D721Med (cell line): ENCODE results near the gene PNPLA5.
A peak's percentile ranks its signal among the peaks of the same experiment; 100 is the strongest.
"Not testable (repeated sequence)": the region's sequence is repeated elsewhere in the genome, so short reads cannot be mapped to it uniquely, and the experiment has no call there.

Experiments
- DNase-seq: peaks from one replicate; pipeline ENCODE4 v3.0.0; 2011; ENCODE audit warnings: low spot score; ENCODE audit not compliant: insufficient read length
- FAIRE-seq: peaks from 2 replicates; lab custom pipeline; 2011; peaks lifted over from hg19 to GRCh38; lab: Jason Lieb, UNC
- TF ChIP-seq, protein P1 (sequence below): IDR thresholded peaks from 2 replicates; pipeline ENCODE4 v1.5.1; 2012; ENCODE audit warnings: mild to moderate bottlenecking, control low read depth; ENCODE audit not compliant: insufficient read depth; ENCODE audit errors: missing control alignments

The PNPLA5 gene

GRCh38 chr22:43919106-43919973 is 27.5 kb upstream of the PNPLA5 start:
- TF ChIP-seq, protein P1, sequence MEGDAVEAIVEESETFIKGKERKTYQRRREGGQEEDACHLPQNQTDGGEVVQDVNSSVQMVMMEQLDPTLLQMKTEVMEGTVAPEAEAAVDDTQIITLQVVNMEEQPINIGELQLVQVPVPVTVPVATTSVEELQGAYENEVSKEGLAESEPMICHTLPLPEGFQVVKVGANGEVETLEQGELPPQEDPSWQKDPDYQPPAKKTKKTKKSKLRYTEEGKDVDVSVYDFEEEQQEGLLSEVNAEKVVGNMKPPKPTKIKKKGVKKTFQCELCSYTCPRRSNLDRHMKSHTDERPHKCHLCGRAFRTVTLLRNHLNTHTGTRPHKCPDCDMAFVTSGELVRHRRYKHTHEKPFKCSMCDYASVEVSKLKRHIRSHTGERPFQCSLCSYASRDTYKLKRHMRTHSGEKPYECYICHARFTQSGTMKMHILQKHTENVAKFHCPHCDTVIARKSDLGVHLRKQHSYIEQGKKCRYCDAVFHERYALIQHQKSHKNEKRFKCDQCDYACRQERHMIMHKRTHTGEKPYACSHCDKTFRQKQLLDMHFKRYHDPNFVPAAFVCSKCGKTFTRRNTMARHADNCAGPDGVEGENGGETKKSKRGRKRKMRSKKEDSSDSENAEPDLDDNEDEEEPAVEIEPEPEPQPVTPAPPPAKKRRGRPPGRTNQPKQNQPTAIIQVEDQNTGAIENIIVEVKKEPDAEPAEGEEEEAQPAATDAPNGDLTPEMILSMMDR: no peak
- no peak for DNase-seq
- FAIRE-seq: no peak

GRCh38 chr22:43917521-43917920 is 25.7 kb upstream of the PNPLA5 start:
- FAIRE-seq (no peak), DNase-seq (no peak)
- TF ChIP-seq, protein P1: no peak

- DNase-seq (no peak), FAIRE-seq (no peak)
- TF ChIP-seq, protein P1: no peak
These were observed 19.5 kb upstream of the PNPLA5 start for GRCh38 chr22:43911351-43911750.

- FAIRE-seq (no peak), DNase-seq (no peak)
- TF ChIP-seq, protein P1: no peak
These were observed 18.4 kb upstream of the PNPLA5 start for GRCh38 chr22:43910178-43910695.

DNA sequence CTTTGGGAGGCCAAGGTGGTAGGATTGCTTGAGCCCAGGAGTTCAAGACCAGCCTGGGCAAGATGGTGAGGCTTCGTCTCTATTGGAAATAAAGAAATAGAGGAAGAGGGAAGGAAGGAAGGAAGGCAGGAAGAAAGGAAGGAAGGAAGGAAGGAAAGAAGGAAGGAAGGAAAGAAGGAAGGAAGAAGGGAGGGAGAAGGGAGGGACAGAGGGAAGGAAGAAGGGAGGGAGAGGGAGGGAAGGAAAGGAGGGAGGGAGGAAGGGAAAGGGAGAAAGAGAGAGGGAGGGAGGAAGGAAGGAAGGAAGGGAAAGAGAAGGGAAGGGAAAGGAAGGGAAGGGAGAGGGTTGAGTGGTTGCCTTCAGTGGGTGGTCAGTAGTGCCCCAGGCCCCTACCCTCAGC is 17.9 kb upstream of the PNPLA5 start:
- FAIRE-seq: no peak
- no peak for DNase-seq
- TF ChIP-seq, protein P1: no peak

DNA sequence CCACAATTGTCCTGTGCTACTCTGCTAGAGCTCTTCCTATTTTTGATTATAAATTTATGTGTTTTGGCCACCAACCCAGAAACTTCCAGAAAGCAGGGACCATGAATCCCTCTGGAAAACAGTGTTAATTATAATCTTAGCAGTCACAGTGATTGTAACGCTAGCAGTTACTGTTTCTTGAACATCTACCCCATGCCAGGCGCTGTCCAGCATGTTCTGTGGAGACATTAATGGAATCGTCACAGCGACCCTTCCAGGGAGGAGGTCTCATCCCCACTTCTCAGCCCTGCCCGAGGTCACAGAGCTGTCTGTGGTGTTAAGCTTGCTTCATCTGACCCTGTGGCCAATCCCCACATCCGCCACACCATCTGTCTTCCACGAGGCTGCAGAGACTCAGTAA is 13.9 kb upstream of the PNPLA5 start:
- no peak for DNase-seq
- TF ChIP-seq, protein P1: no peak
- FAIRE-seq: no peak

- FAIRE-seq, DNase-seq: not testable (repeated sequence)
- TF ChIP-seq, protein P1: peak; percentile 10
These were observed 12.6 kb upstream of the PNPLA5 start for GRCh38 chr22:43904412-43904811.

GRCh38 chr22:43903033-43903432 is 11.2 kb upstream of the PNPLA5 start:
- FAIRE-seq, DNase-seq: not testable (repeated sequence)
